K562 treated with DMSO at 1 percent for 12 hours (cell line): ENCODE results near the gene HTR2C. TPM values are rescaled to one million over a fixed set of nuclear protein-coding genes. Genes with fewer than 3 reads are reported as not detected.

Experiments
- total RNA-seq: library from RNA; unstranded; fragments of 300-600 nt; gene quantifications from 2 replicates; pipeline ENCODE4 v1.2.3, GENCODE V29; 2022; ENCODE audit not compliant: insufficient read depth

Gene HTR2C
- 0.57 TPM in 1 of 2 replicates, not detected in the other for total RNA-seq

DNA sequence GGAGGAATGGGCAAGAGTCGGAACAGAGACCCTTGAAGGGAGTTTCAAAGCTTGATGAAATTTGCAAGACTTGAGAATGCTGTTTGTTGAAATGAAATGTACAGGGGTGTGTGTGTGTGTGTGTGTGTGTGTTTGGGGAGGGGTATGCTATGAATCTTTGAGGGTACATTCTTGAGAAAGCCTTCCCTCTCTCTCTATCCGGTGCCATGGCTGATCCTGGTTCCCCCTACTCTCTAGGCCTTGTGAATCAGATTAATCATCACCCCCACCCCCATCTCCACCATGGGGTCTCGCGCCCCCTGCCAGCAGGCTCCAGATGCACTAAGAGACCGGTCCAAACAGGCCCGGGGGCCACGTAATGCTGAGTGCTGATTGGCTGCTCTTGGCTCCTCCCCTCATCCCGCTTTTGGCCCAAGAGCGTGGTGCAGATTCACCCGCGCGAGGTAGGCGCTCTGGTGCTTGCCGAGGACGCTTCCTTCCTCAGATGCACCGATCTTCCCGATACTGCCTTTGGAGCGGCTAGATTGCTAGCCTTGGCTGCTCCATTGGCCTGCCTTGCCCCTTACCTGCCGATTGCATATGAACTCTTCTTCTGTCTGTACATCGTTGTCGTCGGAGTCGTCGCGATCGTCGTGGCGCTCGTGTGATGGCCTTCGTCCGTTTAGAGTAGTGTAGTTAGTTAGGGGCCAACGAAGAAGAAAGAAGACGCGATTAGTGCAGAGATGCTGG, at the start of gene HTR2C:
Gene HTR2C, plus strand, starts transcription at position 441 of the 729 bp plus-strand sequence. CDS start 142,851 bp downstream, outside the sequence.

